DOHH2 (cell line): ENCODE measurements around the gene SPATS1.

Experiments used
- CTCF ChIP-seq: fragments of 200-600 bp; sonication (generic); IDR thresholded peaks from one replicate; pipeline ENCODE4 v1.5.1; 2014; ENCODE audit warnings: antibody characterized with exemption, mild to moderate bottlenecking, low read depth, low read length; ENCODE audit not compliant: poor library complexity, severe bottlenecking
- EZH2phosphoT487 ChIP-seq: fragments of 200-600 bp; sonication (generic); IDR thresholded peaks from 2 replicates; pipeline ENCODE4 v1.6.1; 2017; ENCODE audit warnings: borderline replicate concordance, mild to moderate bottlenecking, antibody characterized with exemption, low read length, moderate library complexity, mixed read lengths

GRCh38 chr6:44316481-44316880, 26.0 kb upstream of the SPATS1 start:
- TF ChIP-seq CTCF, result no peak
- TF ChIP-seq EZH2phosphoT487, result no peak
